Measurements from ENCODE around the gene TC2N.

Gene TC2N

GRCh38 chr14:91749868-91750267 lies 117.5 kb downstream of the TC2N start:
- Histone ChIP-seq H3K4me3 (ENCODE audit: low read length) (no peak overlapping the region), H3K9me3 (ENCODE audit: insufficient read depth, low read length) (no peaks in the 10 kb centered on the region), H3K27me3 (ENCODE audit: low read depth, low read length) (no peaks in the 10 kb centered on the region), H4K20me1 (ENCODE audit: insufficient read depth, low read length) (no peaks in the 10 kb centered on the region), H3K4me1 (ENCODE audit: low read length) (no peaks in the 10 kb centered on the region), H3K79me2 (ENCODE audit: low read length) (no peaks in the 10 kb centered on the region), H3K4me2 (ENCODE audit: low read length) (no peak overlapping the region), H3K27ac (ENCODE audit: low read length) (no peak overlapping the region), H2AFZ (ENCODE audit: low read depth, low read length) (no peak overlapping the region), H3K36me3 (replicated peaks; ENCODE audit: low read depth, low read length) (no peaks in the 10 kb centered on the region), H3K9ac (ENCODE audit: low read length) (no peak overlapping the region)
- no peak for TF ChIP-seq EZH2phosphoT487 (IDR thresholded peaks at IDR 0.05; ENCODE audit: low read depth)
- no peak for TF ChIP-seq CTCF (IDR thresholded peaks at IDR 0.05; ENCODE audit: low read depth, low read length)

- no peak overlapping the region for H3K9ac ChIP-seq (ENCODE audit: low read length)
- H3K27ac ChIP-seq (ENCODE audit: low read length): no peak overlapping the region
- no peaks in the 10 kb centered on the region for H4K20me1 ChIP-seq (ENCODE audit: insufficient read depth, low read length)
- H3K27me3 ChIP-seq (ENCODE audit: low read depth, low read length): no peaks in the 10 kb centered on the region
- no peaks in the 10 kb centered on the region for H3K9me3 ChIP-seq (ENCODE audit: insufficient read depth, low read length)
- no peaks in the 10 kb centered on the region for H3K79me2 ChIP-seq (ENCODE audit: low read length)
- no peaks in the 10 kb centered on the region for H3K36me3 ChIP-seq (replicated peaks; ENCODE audit: low read depth, low read length)
- no peaks in the 10 kb centered on the region for H3K4me1 ChIP-seq (ENCODE audit: low read length)
- H2AFZ ChIP-seq (ENCODE audit: low read depth, low read length): no peak overlapping the region
- no peak for TF ChIP-seq EZH2phosphoT487 (IDR thresholded peaks at IDR 0.05; ENCODE audit: low read depth)
- TF ChIP-seq CTCF (IDR thresholded peaks at IDR 0.05; ENCODE audit: low read depth, low read length): no peak
- H3K4me2 ChIP-seq (ENCODE audit: low read length): no peak overlapping the region
- no peak overlapping the region for H3K4me3 ChIP-seq (ENCODE audit: low read length)
Observed at GRCh38 chr14:91748049-91748448, 119.3 kb downstream of the TC2N start.

- Histone ChIP-seq H3K4me3 (ENCODE audit: low read length) (no peak overlapping the region), H2AFZ (ENCODE audit: low read depth, low read length) (no peak overlapping the region), H3K79me2 (ENCODE audit: low read length) (no peaks in the 10 kb centered on the region), H3K27me3 (ENCODE audit: low read depth, low read length) (no peaks in the 10 kb centered on the region), H3K9me3 (ENCODE audit: insufficient read depth, low read length) (no peaks in the 10 kb centered on the region), H3K4me1 (ENCODE audit: low read length) (no peaks in the 10 kb centered on the region), H3K27ac (ENCODE audit: low read length) (no peak overlapping the region), H3K4me2 (ENCODE audit: low read length) (no peak overlapping the region), H3K36me3 (replicated peaks; ENCODE audit: low read depth, low read length) (no peaks in the 10 kb centered on the region), H3K9ac (ENCODE audit: low read length) (no peak overlapping the region), H4K20me1 (ENCODE audit: insufficient read depth, low read length) (no peaks in the 10 kb centered on the region)
- no peak for TF ChIP-seq EZH2phosphoT487 (IDR thresholded peaks at IDR 0.05; ENCODE audit: low read depth)
Observed at GRCh38 chr14:91745344-91745743, 122.0 kb downstream of the TC2N start.

- Histone ChIP-seq H3K36me3 (replicated peaks; ENCODE audit: low read depth, low read length) (no peaks in the 10 kb centered on the region), H3K79me2 (ENCODE audit: low read length) (no peaks in the 10 kb centered on the region), H3K9ac (ENCODE audit: low read length) (no peak overlapping the region), H3K4me3 (ENCODE audit: low read length) (no peak overlapping the region), H3K9me3 (ENCODE audit: insufficient read depth, low read length) (no peaks in the 10 kb centered on the region), H3K4me1 (ENCODE audit: low read length) (no peaks in the 10 kb centered on the region), H3K27me3 (ENCODE audit: low read depth, low read length) (no peaks in the 10 kb centered on the region), H3K4me2 (ENCODE audit: low read length) (no peak overlapping the region), H3K27ac (ENCODE audit: low read length) (no peak overlapping the region), H2AFZ (ENCODE audit: low read depth, low read length) (no peak overlapping the region), H4K20me1 (ENCODE audit: insufficient read depth, low read length) (no peaks in the 10 kb centered on the region)
- no peak for TF ChIP-seq CTCF (IDR thresholded peaks at IDR 0.05; ENCODE audit: low read depth, low read length)
- TF ChIP-seq EZH2phosphoT487 (IDR thresholded peaks at IDR 0.05; ENCODE audit: low read depth): no peak
Observed at GRCh38 chr14:91744068-91744480, 123.3 kb downstream of the TC2N start.

- Histone ChIP-seq H3K36me3 (replicated peaks; ENCODE audit: low read depth, low read length) (no peaks in the 10 kb centered on the region), H3K9me3 (ENCODE audit: insufficient read depth, low read length) (no peaks in the 10 kb centered on the region), H4K20me1 (ENCODE audit: insufficient read depth, low read length) (no peaks in the 10 kb centered on the region), H2AFZ (ENCODE audit: low read depth, low read length) (no peak overlapping the region), H3K27ac (ENCODE audit: low read length) (no peak overlapping the region), H3K9ac (ENCODE audit: low read length) (no peak overlapping the region), H3K4me3 (ENCODE audit: low read length) (no peak overlapping the region), H3K4me1 (ENCODE audit: low read length) (no peaks in the 10 kb centered on the region), H3K4me2 (ENCODE audit: low read length) (no peak overlapping the region), H3K79me2 (ENCODE audit: low read length) (no peaks in the 10 kb centered on the region), H3K27me3 (ENCODE audit: low read depth, low read length) (no peaks in the 10 kb centered on the region)
- TF ChIP-seq CTCF (IDR thresholded peaks at IDR 0.05; ENCODE audit: low read depth, low read length): no peak
- TF ChIP-seq EZH2phosphoT487 (IDR thresholded peaks at IDR 0.05; ENCODE audit: low read depth): no peak
Observed at GRCh38 chr14:91743305-91743653, 124.1 kb downstream of the TC2N start.

Measured in OCI-LY3 (cell line).